H1 (cell line): ENCODE data around the gene PVR. TPM values are rescaled to one million over a fixed set of nuclear protein-coding genes. Genes with fewer than 3 reads are reported as not detected.

Experiments
- CTBP2 ChIP-seq: IDR thresholded peaks from 2 replicates; pipeline ENCODE4 v1.7.0; 2011; ENCODE audit warnings: borderline replicate concordance, mild to moderate bottlenecking, moderate library complexity, mixed read lengths, low read length; ENCODE audit not compliant: insufficient read depth, insufficient read length
- HDAC2 ChIP-seq, 2 experiments: fragments of 300-600 bp in 1 of 2; sonication (generic) in 1 of 2; IDR thresholded peaks; 2 replicates each; pipeline ENCODE4 v1.6.1; 2011 to 2012; ENCODE audit warnings: low read depth in 2 of 2, low read length in 2 of 2, mild to moderate bottlenecking in 2 of 2, moderate library complexity in 2 of 2, borderline replicate concordance in 1 of 2, inconsistent platforms in 1 of 2
- KDM4A ChIP-seq: IDR thresholded peaks from one replicate; pipeline ENCODE4 v1.7.1; 2012; ENCODE audit warnings: low read depth, mild to moderate bottlenecking, moderate library complexity, low read length, inconsistent platforms; ENCODE audit not compliant: severe bottlenecking
- POU5F1 ChIP-seq: IDR thresholded peaks from 2 replicates; pipeline ENCODE4 v1.6.1; 2011; ENCODE audit warnings: low read depth, mild to moderate bottlenecking, low read length, moderate library complexity
- RAD21 ChIP-seq, 2 experiments: IDR thresholded peaks in 1 of 2; conservative IDR thresholded peaks in 1 of 2; 2 replicates each; pipeline ENCODE4 v1.6.1; 2011; ENCODE audit warnings: low read depth in 2 of 2, low read length in 2 of 2, improper control_type of control experiment in 1 of 2, inconsistent platforms in 1 of 2, mild to moderate bottlenecking in 1 of 2, moderate library complexity in 1 of 2
- RXRA ChIP-seq: IDR thresholded peaks from 2 replicates; pipeline ENCODE4 v1.6.1; 2011; ENCODE audit warnings: low read depth, mild to moderate bottlenecking, low read length, moderate library complexity; ENCODE audit not compliant: insufficient read depth
- SP2 ChIP-seq: IDR thresholded peaks from 2 replicates; pipeline ENCODE4 v1.6.1; 2012; ENCODE audit warnings: mild to moderate bottlenecking, low read length, inconsistent platforms
- polyA plus RNA-seq, 7 experiments: library from polyadenylated mRNA; depleted of rRNA in 3 of 7; stranded (reverse) in 5 of 7; unstranded in 2 of 7; fragments of >200 nt in 5 of 7; fragments of 200-250 nt in 2 of 7; gene quantifications; 1 replicate in 5 of 7; 2 replicates in 1 of 7; 4 replicates in 1 of 7; pipeline versions ENCODE4 v1.2.1 to v1.2.3, GENCODE V29; 2011 to 2013; ENCODE audit warnings: missing spikeins in 2 of 7, mixed read lengths in 2 of 7
- total RNA-seq: library from RNA; stranded (reverse); fragmentation: NEBNext Ultra II Directional; extraction: Animal tissue kit (Norgen Biotek cat#: 25700); gene quantifications from 2 replicates; pipeline ENCODE4 v1.2.1, GENCODE V29; 2021

The PVR gene
- total and polyA plus RNA-seq, 2 of the 8 experiments (the other 6 are each of a cell fraction or from before 2014, with no cell fraction given): 13.3 to 14.8 TPM

DNA sequence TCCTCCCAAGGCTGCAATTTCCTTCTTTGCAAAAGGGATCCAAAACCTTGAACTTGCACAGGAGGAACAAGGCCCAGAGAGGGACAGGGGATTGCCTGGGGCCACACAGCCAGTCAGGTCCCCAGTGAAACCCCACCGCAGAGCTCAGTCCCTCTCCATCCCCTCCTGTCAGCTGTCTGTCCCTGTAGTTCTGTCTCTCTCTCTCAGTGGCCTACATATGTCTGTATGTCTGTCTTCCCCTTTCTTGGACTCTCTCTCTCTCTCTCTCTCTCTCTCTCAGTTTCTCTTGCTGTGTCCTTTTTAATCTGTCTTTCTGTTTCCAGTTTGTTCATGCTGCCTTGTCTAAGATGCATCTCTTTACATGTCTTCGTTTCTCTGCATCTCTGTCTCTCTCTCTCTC, 39.1 kb downstream of the PVR start (continued):
- TF ChIP-seq RAD21 (IDR thresholded peaks at IDR 0.05 in 1 of 2, conservative IDR thresholded peaks at IDR 0.05 in 1 of 2; ENCODE audit: low read depth in 2 of 2, low read length in 2 of 2): no peak
- no peak for TF ChIP-seq CTBP2
- no peak for TF ChIP-seq SP2
- TF ChIP-seq KDM4A: no peak
- TF ChIP-seq POU5F1: no peak
- TF ChIP-seq HDAC2 (IDR thresholded peaks at IDR 0.05; ENCODE audit: borderline replicate concordance in 1 of 2, low read depth in 2 of 2, low read length in 2 of 2): no peak
- no peak for TF ChIP-seq RXRA
